ENCODE measurements around the gene SETDB1.
"Not testable (repeated sequence)": the region's sequence is repeated elsewhere in the genome, so short reads cannot be mapped to it uniquely, and the experiment has no call there.

SETDB1 gene

DNA sequence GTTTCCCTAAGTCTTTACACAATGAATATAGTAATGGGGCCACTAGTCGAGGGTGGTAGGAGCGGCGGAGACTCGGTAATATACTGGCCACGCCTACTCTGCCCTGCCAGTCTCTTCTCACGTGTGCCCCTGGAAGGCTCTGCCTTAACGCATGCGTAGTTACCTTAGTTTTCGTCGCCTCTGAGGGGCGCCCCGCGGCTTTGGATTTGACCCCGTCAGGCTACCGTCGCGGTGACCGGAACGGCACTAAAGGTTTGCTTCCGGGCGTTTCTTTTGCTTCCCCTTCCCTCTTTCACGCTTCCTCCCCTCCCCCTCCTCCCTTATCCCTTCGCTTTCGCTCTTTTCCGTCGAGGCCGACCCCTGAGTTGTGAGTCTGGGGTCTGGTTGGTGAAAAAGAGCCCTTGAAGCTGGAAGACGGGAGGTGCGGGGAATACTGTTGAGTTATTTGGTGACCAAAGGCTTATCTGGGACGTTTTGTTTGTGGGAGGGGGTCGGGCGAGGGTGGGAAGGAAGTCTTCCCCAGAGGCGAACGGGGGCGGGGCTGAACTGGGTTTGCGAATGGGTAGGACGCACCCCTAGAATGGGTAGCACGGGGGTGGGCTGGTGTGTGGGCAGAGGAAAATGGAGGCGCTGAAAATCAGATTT lies at the start of gene SETDB1:
TSS of gene SETDB1 (plus strand) at position 267 of the 645 bp plus-strand sequence. CDS start 1,352 bp downstream, outside the sequence.
- DNase-seq = peak; percentile 93

GRCh38 chr1:150878931-150879330 lies 47.2 kb upstream of the SETDB1 start:
- DNase-seq = not testable (repeated sequence)

- DNase-seq = no peak
Observed at GRCh38 chr1:150881331-150882070, 44.7 kb upstream of the SETDB1 start.

DNA sequence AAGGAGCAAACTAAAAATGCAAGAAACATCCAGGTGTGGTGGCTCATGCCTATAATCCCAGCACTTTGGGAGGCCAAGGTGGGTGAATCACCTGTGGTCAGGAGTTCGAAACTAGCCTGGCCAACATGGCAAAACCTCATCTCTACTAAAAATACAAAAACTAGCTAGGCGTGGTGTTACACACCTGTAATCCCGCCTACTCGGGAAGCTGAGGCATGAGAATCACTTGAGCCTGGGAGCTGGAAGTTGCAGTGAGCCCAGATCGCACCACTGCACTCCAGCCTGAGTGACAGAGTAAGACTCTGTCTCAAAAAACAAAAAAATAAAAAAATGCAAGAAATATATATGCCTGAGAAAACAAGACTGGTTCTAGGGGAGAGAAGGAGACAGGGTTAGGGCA lies 43.0 kb upstream of the SETDB1 start:
- DNase-seq = not testable (repeated sequence)

DNA sequence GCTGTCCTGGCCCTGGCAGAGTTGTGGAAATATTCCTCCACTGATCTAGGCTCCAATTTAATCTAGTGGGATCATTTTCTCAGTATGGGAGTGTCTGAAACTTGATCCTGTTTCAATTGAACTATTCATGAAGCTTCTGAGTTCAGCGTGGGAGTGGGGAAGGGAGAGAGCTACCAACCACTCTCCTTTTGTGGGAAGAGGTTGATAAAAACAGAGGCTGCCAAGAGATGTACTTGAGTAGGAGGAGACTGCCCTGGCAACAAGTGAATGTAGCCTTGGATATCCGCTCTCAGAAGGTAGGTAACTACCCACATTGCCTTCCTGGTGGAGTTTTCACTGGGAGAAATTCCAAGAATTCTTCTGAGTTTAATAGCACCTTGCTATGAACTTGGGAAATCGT lies 39.1 kb upstream of the SETDB1 start, which contains the start of gene CTXND2:
TSS of gene CTXND2 (plus strand) at position 119 of the 400 bp plus-strand sequence. CDS start 25,179 bp downstream, outside the sequence.
- no peak for DNase-seq

DNA sequence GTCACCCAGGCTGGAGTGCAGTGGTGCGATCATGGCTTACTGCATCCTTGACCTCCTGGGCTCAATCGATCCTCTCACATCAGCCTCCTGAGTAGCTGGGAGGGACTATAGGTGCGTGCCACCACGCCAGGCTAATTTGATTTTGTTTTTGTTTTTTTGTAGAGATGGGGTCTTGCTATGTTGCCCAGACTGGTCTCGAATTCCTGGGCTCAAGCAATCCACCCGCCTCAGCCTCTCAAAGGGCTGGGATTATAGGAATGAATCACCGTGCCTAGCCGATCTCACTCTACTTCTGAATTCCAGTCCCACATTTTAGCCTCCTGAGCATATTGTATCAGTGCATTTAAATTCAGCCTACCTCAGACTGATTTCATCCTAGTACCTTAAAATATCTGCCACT lies 37.4 kb upstream of the SETDB1 start:
- no peak for DNase-seq

- no peak for DNase-seq
Observed at GRCh38 chr1:150890033-150890416, 36.1 kb upstream of the SETDB1 start.

- no peak for DNase-seq
Observed at GRCh38 chr1:150893336-150893913, 32.7 kb upstream of the SETDB1 start.

DNA sequence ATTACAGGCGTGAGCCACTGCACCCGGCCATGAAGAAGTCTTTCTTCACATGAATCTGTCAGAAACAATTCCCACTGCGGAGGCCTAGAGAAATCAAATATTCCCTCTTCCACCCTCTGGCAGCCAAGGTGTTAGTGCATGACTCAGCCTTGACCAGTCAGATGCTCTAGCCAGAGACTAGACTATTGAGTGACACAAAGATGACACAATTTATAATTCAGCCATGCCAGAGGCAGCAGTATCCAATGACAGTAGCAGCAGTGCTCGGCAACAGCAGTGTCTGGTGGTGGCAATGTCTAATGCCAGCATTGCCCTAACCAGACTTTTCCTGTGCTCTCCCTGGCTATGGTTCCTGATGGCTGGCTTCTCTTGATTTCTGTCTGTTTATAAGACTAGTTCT lies 30.5 kb upstream of the SETDB1 start:
- DNase-seq = no peak

DNA sequence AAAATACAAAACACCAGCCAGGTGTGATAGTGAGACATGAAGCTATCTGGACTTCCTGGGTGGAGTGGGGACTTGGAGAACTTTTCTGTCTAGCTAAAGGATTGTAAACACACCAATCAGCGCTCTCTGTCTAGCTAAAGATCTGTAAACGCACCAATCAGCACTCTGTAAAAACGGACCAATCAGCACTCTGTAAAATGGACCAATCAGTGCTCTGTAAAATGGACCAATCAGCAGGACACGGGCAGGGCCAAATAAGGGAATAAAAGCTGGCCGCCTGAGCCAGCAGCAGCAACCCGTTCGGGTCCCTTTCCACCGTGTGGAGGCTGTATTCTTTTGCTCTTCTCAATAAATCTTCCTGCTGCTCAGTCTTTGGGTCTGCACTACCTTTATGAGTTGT lies 26.4 kb upstream of the SETDB1 start:
- DNase-seq = not testable (repeated sequence)

GRCh38 chr1:150902346-150902745 lies 23.8 kb upstream of the SETDB1 start:
- DNase-seq = no peak

DNA sequence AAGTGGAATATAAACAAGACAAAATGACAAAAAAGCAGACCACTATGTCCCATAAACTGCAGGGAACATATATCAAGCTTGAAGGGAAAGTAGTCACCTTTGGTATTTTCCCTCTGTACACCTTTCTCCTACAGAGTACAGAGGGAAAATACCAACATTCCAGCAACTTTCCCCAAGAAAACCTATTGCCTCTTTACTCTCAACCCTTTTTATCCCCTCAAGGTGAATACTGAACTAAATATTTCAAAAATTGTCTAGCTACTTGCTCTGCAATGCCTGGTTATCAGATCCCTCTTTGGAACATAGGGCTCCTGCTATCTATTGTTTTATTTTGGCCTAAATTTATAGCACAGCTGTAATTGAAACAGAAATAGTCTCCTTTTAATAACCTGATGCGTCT lies 23.4 kb upstream of the SETDB1 start:
- no peak for DNase-seq

DNA sequence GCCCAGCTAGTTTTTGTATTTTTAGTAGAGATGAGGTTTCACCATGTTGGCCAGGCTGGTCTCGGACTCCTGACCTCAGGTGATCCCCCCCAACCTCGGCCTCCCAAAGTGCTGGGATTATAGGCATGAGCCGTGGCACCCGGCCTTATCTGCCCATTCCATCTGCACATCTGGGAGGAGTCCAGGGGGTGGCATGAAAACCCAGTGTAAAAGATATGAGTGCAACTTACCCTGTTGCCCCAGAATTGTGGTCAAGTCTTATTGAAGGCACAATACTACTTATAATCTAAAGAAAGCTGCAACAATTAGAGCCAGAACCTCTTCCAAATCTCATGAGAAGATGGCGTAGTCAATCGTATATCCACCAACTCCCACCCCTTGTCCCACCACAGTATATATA lies 20.9 kb upstream of the SETDB1 start:
- no peak for DNase-seq

DNA sequence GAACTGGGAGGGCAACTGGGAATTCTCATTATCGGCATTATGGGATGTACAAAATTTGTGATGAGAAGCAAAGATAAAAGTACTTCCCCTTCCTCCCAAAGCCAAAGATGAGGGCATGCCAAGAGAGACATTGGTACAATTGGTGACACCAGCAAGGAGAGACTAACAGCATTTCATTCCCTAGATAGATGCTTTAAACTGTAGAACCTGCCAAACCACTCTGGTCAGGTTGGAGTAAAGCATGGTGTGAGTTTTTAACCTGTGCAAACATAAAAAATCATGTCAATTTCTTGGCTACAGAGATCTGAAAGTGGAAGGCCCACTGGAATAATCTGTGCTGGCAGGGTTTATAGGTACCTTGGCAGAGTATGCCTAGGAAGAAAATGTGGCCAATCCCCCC lies 19.8 kb upstream of the SETDB1 start:
- DNase-seq = no peak

DNA sequence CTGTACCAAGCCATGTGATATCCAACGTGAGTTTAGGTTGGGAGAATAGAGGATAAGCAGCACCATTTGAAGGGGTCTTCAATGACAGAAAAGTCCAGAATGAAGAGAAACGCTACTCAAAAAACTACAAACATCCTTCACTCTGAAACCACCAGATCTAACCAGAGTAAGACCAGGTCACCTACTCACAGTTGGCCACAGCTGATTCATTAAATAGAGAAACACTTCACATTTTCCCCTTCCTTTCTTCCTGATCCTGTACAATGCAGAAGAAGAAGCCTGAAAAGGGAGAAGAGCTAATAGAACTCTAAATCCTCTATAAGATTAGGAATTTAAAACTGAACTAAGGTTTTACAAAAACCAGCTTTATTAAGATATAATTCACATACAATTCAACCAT lies 19.4 kb upstream of the SETDB1 start:
- DNase-seq = no peak

DNA sequence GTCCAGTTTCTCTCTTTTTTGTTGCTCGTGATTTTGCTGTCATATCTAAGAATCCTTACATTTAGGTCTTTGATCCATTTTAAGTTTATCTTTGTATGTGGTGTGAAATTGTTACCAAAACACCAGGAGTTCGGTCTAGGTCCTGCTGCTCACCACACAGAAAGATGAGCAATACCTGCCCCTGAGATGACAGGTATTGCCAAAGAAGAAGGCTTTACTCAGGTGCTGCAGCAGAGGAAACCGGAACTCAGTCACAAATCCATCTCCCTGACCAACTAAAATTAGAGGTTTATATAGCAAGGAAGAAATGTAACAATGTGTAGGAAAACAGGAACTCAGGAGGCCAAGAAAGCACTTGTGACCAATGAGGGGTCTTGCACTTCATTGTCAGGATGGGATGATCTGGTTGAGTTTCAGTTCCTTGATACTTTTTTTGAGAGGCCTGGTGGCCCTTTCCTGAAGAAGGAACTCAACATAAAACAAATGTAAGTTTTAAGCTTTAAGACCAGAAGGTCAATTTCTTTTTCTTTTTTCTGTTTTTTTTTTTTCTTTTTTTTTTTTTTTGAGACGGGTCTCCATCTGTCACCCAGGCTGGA lies 16.5 kb upstream of the SETDB1 start:
- no peak for DNase-seq

DNA sequence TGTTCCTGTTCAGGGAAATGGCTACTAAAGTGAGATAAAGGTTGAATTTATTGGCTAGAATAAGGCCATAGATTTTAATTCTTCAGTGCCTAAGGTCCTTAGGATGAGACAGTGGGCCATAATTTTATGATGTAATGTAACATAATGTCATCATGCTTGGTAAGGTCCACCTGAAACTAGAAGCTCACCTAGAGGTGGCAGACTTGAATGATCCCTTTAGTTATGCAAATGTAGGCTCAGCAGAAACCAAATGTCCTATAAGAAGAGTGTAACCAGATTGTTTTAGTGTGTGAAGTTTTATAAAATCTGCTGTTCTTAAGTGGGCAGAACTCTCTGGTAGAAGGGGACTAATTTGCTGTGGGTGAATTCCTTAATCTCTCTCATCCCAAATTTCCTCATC lies 13.5 kb upstream of the SETDB1 start:
- DNase-seq = no peak

- DNase-seq = no peak
Observed at GRCh38 chr1:150917387-150917786, 8.8 kb upstream of the SETDB1 start.

DNA sequence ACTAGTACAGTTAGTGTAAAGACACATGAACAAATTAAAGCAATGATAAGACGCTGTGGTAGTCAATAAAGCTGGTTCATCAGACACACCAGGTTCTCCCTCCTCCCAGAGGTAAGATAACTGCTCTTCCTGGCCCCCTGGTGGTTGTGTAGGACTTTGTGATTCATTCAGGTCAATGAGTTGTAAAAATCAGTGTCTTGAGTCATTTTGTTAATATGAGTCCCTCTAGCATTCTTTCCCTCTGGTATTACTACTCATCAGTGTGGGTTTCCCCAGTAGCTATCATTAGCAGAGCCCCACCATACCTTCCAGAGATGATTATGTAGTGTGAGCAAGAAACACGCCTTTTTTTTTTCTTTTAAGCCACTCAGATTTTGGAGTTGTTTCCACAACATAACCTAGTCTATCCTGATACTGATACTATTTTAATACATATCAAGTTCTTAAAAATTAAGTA lies 3.6 kb upstream of the SETDB1 start:
- peak; percentile 81 for DNase-seq

DNA sequence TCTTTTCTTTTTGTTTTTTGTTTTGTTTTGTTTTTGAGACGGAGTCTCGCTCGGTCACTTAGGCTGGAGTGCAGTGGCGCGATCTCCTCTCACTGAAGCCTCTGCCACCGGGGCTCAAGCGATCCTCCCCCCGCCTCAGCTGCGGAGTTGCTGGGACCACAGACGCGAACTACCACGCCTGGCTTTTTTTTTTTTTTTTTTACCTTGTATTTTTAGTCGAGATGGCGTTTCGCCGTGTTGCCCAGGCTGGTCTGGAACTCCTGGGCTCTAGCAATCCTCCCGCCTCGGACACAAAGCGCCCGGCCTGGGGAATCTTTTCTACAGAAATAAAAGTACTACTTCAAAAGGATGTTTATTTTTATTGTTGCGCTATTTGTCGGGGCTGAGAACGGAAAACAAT lies 1.1 kb upstream of the SETDB1 start:
- peak; percentile 3 for DNase-seq

- DNase-seq = no peak
Observed at GRCh38 chr1:150927624-150928023, 1.5 kb downstream of the SETDB1 start.

DNA sequence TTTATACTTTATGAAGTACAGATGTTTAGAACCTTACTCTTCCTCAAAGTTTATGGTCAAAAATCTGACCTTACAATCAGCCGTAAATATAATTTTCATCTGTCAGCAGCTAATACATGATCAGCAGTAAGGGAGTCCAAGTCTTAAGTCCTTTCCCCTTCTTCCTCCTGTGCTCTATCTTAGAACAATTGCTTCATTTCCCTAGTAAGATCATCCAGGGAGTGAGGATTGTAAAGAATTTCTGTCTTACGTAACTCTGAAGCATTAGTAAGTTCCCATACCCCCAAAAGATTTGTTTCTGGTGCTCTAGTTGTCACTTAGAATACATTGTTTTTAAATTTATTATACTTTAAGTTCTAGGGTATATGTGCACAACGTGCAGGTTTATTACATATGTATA lies 2.1 kb downstream of the SETDB1 start:
- no peak for DNase-seq

DNA sequence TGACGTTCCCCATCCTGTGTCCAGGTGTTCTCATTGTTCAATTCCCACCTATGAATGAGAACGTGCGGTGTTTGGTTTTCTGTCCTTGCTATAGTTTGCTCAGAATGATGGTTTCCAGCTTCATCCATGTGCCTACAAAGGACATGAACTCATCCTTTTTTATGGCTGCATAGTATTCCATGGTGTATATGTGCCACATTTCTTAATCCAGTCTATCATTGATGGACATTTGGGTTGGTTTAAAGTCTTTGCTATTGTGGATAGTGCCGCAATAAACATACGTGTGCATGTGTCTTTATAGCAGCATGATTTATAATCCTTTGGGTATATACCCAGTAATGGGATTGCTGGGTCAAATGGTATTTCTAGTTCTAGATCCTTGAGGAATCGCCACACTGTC lies 2.6 kb downstream of the SETDB1 start:
- DNase-seq = not testable (repeated sequence)

- no peak for DNase-seq
Observed at GRCh38 chr1:150931773-150932172, 5.6 kb downstream of the SETDB1 start.

Data from activated naive CD4-positive, alpha-beta T cell treated with Interleukin-2 at 50 U/mL for 16 hours (primary cell).